Skeletal muscle cell (primary cell): ENCODE measurements around the gene TENM3.
"Not testable (repeated sequence)": the region's sequence is repeated elsewhere in the genome, so short reads cannot be mapped to it uniquely, and the experiment has no call there.

Experiments used
- DNase-seq: peaks from one replicate; pipeline ENCODE4 v3.0.0-alpha.2; 2010; ENCODE audit warnings: low read depth
- H3K4me3 ChIP-seq: 2 replicates; pipeline ENCODE4 v1.5.1; 2011; ENCODE audit warnings: low read depth, mild to moderate bottlenecking, control low read depth, low read length, moderate library complexity

TENM3 gene

DNA sequence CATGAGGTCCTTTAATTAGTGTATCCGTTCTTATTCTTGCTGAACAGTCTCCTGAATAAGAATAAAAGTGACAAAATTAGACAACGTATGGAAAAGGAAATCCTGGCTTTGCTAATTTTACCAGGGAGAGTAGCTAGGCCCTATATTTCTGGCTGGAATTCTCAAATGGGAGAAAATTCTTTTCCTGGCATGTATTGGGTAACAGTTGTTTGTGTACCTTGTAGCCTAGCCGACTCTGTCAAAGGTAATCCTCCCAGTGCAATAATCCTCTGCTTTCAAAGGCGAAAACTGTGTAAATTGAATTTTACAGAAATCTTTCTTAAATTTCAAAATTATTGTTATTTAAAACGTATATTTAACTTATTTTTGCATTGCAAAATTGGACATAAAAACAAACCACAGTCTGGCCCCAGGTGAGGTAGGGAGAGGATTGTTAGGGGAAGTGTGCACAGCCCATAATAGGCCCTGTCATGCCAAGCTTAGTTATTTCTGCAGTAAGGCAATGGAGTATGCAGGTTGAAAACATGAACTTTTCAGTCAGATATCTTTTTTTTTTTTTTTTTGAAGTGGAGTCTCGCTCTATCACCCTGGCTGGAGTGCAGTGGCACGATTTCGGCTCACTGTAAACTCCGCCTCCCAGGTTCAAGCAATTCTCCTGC is 18.9 kb upstream of the TENM3 start:
- DNase-seq = no peak
- H3K4me3 ChIP-seq = no peak overlapping the region

- H3K4me3 ChIP-seq = no peak overlapping the region
- no peak for DNase-seq
Measured at GRCh38 chr4:182225257-182225852, 17.8 kb upstream of the TENM3 start.

- no peak for DNase-seq
- no peak overlapping the region for H3K4me3 ChIP-seq
Measured at GRCh38 chr4:182227611-182228010, 15.6 kb upstream of the TENM3 start.

DNA sequence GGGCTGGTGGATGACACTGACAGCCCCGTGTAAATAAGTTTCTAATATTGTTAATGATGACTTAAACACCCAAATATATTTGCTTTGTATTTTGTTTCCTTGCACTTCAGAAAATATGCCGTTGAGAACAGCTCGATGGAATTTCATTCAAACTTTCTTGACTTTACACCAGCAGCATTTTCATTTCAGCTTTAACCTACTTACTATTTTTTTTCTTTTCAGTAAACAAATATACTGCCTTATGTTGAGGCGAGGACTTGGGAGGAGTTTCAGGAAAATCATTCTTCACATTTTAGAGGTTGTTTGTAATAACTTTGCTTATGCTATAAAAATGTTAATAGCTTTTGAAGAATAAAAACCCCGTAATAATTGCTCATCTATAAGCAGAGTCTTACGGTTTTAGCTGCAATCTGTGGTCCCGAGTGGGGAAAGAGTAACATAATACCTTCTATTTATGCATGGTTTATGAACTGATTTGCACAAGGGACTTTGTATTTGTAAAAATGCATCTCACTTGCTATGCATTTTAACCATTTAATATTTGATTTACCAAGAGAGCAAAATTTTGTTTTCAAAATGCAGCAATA is 14.1 kb upstream of the TENM3 start:
- H3K4me3 ChIP-seq = no peak overlapping the region
- DNase-seq = no peak

DNA sequence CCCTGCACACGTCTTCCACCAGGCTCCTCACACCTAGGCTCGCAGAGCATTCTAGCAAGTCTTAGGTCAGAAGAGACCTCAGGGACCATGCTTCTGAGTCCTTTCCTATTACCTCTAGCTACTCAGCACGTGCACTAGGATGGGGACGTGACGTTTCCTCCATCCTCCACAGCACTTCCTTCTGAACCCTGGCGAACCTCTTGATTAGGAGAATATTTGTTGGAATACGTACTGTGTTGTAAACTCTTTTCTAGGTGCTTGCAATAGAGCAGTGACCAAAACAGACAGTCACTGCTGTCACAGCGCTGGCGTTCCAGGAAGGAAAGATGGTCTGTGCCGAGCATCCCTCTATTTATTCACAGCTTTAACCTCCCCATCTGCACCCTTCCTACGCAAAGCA is 12.9 kb upstream of the TENM3 start:
- no peak for DNase-seq
- H3K4me3 ChIP-seq = no peak overlapping the region

DNA sequence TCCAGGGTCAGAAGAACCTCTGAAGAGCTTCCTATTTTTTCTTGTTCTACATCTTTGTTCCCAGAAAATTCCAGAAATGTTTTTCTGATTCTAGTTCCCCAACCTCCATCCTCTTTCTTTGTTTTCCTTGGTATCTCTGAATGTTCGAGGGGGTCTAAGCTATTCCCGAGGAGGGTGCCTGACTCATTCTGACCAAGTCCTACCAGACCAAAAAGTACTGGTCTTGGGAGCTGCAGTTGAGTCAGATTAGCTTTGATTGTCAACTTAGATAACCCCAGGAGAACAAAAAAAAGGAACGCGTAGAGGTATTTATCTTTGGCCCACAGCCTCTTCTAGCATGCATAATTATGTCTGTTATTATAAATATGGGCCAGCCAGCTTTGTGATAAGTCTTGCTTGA is 12.1 kb upstream of the TENM3 start:
- DNase-seq = no peak
- no peak overlapping the region for H3K4me3 ChIP-seq

- peak; percentile 46 for DNase-seq
Measured at GRCh38 chr4:182231496-182231895, 11.7 kb upstream of the TENM3 start.

DNA sequence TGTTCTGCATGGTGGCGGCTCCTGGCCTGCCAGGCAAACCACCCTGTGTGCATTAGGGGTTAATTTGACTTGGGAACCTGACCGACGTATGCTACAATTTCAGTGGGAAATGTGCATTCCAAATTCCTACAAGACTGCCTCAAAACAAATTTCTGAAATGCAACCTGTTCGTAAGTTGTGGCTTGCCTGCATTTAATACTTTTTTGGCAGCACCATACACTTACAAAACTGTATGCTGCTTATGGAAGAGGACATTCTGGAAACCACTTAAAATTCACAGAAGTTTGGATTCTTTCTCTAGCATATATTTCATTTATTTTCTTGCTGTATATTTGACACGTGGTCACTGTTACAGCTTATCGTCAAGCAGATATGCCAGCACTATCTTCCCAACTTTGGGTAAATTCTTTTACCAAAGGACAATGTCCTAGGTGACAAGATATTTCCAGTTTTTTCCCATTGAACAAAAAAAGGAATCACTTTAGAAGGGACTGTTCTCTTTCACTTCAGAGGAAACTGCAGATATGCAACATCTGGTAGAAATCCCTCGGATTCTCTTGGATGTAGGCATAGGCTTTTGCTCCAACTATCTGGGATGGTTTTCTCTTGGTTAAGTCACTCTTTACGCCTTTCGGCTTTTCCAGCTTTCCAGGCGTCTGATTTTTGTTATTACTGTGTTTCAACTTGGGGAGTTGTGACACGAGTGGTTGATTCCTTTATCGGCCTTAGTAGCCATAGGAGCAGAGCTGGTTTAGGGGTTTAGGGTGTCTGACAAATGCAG is 9.7 kb upstream of the TENM3 start:
- DNase-seq = no peak
- no peak overlapping the region for H3K4me3 ChIP-seq

More at GRCh38 chr4:182231496-182231895, 11.7 kb upstream of the TENM3 start:
- H3K4me3 ChIP-seq = no peak overlapping the region

- no peak overlapping the region for H3K4me3 ChIP-seq
Measured at GRCh38 chr4:182235021-182235795, 8.0 kb upstream of the TENM3 start.

GRCh38 chr4:182236186-182236585 is 7.0 kb upstream of the TENM3 start:
- no peak overlapping the region for H3K4me3 ChIP-seq
- no peak for DNase-seq

More at GRCh38 chr4:182235021-182235795, 8.0 kb upstream of the TENM3 start:
- no peak for DNase-seq

DNA sequence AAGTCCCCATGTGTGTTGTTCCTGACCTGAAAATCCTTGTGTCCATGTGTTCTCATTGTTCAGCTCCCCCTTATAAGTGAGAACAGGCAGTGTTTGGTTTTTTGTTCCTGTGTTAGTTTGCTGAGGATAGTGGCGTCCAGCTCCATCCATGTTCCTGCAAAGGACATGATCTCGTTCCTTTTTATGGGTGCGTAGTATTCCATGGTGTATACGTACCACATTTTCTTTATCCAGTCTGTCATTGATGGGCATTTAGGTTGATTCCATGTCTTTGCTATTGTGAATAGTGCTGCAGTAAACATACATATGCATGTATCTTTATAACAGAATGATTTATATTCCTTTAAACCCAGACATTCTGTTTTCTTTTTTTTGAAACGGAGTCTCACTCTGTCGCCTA is 6.2 kb upstream of the TENM3 start:
- not testable (repeated sequence) for H3K4me3 ChIP-seq, DNase-seq

DNA sequence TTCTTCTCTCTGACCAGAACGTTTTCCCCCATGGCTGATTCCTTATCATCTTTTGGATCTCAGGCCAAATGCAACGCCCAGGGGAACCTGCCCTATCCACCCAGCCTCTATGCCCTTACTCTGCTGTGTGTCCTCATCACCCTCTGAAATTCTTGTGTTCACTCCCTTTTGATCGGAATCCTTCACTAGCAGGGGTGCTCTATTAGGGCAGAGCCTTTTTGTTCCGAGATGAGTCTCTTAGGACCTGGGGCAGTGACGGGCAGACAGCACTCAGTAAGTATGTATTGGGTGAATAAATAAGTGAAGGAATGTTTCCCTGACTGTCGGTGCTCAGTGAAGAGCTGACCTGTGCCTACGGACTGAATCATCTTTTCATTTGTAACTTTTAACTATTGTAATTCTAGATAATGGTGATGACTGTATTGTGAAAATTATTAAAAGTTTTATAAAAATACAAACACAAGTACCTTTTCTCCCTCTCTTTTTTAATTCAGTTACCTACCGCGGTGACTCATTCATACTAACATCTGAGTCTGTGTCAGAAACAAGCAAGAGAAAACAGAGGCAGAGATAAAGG is 4.8 kb upstream of the TENM3 start:
- H3K4me3 ChIP-seq = no peak overlapping the region
- DNase-seq = no peak

GRCh38 chr4:182240161-182241130 is 2.8 kb upstream of the TENM3 start:
- H3K4me3 ChIP-seq = no peak overlapping the region
- peak; percentile 70 for DNase-seq

DNA sequence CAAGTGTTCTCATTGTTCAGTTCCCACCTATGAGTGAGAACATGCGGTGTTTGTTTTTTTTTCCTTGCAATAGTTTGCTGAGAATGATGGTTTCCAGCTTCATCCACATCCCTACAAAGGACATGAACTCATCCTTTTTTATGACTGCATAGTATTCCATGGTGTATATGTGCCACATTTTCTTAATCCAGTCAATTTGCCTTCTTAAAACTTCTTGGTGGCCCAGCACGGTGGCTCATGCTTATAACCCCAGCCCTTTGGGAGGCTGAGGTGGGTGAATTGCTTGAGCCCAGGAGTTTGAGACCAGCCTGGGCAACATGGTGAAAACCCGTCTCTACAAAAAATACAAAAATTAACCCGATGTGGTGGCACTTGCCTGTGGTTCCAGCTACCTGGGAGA is 942 bp upstream of the TENM3 start:
- not testable (repeated sequence) for H3K4me3 ChIP-seq, DNase-seq

DNA sequence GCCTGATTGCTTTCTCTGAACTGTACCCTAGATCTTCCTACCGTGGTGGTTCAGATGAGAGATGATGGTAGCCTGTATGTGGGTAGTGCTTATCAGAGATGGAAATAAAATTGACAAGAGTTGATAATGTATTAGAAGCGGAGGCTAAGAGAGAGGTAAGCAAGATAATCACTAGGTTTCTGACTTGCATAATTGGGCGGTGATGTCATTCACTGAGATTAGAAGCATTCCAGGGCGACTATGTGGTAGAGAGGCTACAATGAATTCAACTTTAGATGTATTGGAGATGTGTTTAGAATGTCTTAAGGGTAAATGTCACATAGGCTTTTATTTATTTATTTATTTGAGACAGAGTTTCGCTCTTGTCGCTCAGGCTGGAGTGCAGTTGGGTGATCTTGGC is 415 bp upstream of the TENM3 start:
- no peak for DNase-seq
- H3K4me3 ChIP-seq = no peak overlapping the region

GRCh38 chr4:182245041-182245440 is 1.8 kb downstream of the TENM3 start:
- DNase-seq = no peak
- H3K4me3 ChIP-seq = no peak overlapping the region

DNA sequence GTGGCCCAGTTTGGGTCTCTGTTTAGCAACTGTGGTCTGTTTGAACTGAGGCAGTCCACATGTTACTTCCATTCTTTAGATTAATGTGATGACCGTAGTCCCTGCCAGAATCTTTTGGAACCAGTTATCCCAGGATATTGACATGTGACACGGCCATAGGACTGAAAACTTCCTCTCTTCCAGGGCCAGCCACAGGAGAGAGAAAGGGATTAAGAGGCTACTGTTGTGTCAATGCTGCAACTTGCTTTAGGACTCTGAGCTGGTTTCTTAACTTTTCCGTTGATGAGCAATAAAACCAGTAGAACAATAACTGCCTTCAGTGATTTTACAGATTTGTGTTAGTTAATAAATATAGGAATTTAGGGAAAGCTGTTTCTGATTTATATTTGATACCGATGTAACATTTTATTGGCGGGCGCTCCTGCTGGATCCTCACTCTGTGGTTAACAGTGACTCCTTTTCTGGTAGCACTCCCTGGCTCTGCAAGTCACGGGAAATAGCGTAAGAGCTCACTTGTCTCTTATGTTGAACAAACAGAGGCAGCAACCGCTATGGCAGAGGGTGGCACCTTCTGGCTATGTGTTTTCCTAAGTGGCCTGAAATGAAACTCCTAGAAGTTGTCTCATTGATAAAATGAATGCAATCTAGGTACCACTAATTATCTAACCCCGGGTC is 2.5 kb downstream of the TENM3 start:
- no peak overlapping the region for H3K4me3 ChIP-seq
- no peak for DNase-seq
